HEK293T (cell line): ENCODE data around the gene GBE1.

ENCODE experiments used
- ARNT ChIP-seq: fragments of 450-650 bp; IDR thresholded peaks from 2 replicates; pipeline ENCODE4 v1.6.1; 2017; ENCODE audit warnings: mild to moderate bottlenecking
- BHLHE40 ChIP-seq: fragments of 450-650 bp; IDR thresholded peaks from 2 replicates; pipeline ENCODE4 v1.6.1; 2016; ENCODE audit warnings: mild to moderate bottlenecking, moderate library complexity, borderline replicate concordance
- CTBP1 ChIP-seq: fragments of 450-650 bp; IDR thresholded peaks from 2 replicates; pipeline ENCODE4 v1.6.1; 2016; ENCODE audit warnings: borderline replicate concordance
- ELF4 ChIP-seq: fragments of 450-650 bp; IDR thresholded peaks from 2 replicates; pipeline ENCODE4 v1.6.1; 2017; ENCODE audit warnings: antibody characterized with exemption
- NFRKB ChIP-seq: fragments of 450-650 bp; IDR thresholded peaks from 2 replicates; pipeline ENCODE4 v1.6.1; 2016; ENCODE audit warnings: mild to moderate bottlenecking, moderate library complexity
- PKNOX1 ChIP-seq: fragments of 450-650 bp; IDR thresholded peaks from 2 replicates; pipeline ENCODE4 v1.6.1; 2016
- TARDBP ChIP-seq: fragments of 450-650 bp; IDR thresholded peaks from 2 replicates; pipeline ENCODE4 v1.6.1; 2016

DNA sequence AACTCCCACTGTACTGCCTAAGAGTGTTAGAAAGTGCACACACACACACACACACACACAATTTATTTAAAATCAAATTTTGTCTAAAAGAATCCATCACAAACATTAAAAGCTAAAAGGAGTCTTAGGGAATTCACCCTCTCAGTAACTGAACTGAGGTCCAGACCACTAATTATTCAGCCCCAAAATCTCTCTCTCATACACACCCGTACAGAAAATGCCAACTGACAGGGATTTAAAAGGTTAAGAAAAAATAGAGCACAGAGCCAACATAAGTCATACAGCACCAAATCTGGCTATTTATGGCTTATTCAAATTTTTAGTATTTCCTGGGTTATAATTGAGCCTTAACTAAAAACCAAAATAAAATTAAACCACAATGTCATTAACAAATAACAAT is 20.7 kb downstream of the GBE1 start:
- TF ChIP-seq TARDBP (no peak), ARNT (no peak), BHLHE40 (no peak), ELF4 (no peak), NFRKB (no peak), CTBP1 (no peak), PKNOX1 (no peak)
